ENCODE results near the gene CTNND2.

CTNND2 gene

DNA sequence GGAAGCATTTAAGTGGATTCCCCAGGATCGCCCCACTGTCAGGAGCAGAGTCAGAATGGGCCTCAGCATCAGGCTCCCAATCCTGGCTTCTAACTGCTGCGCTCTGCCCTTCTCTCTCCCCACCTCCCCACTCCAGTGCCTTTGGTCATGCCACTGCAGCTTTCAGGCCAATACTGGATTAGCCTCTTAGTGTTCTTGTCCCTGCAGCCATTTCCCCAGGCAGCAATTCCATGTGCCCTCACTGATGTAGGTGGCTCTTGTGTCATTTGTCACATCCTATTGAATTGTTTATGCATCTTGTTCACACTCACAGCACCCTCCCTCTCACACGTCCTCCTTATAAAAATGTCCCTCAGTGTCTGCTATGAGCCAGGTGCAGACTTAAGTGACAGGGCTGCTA, 599.0 kb downstream of the CTNND2 start:
- no peak for DNase-seq

DNA sequence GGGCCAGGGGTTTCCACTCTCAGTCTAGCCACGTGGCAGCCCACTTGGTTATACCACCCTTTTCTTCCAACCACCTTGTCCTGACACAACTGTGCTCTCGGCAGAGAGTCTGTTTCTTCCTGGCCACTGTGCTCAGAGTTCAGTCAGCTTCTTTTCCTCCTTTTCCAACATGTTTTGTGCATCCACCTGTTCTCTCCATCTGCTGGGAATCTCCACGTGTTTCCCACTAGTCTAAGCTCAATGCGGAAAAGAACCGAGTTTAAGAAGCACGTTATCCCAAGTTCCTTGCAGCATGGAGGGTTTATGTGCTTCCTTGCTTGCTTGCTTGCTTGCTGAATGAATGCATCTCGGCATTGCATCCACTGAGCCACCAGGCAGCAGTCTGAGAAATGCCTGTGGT, 599.6 kb downstream of the CTNND2 start:
- DNase-seq = no peak

DNA sequence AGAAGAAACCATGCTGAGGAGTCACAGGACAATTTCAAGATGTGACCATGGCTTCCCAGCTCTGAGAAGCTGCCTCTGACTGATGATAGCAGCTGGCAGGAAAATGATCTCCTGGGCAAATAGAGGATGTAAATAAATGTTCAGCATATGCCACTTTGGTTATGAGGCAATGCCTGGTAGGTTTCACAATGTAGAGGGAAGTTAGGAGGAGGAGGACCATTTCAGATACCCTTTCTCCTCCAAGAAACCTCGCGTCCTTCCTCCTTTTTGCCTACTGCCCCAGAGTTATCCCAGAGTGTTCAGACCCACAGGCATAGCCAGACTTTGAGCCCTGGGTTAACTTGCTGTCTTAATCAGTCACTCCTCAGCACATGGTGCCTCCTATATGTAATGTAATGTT, 601.6 kb downstream of the CTNND2 start:
- DNase-seq = no peak

DNA sequence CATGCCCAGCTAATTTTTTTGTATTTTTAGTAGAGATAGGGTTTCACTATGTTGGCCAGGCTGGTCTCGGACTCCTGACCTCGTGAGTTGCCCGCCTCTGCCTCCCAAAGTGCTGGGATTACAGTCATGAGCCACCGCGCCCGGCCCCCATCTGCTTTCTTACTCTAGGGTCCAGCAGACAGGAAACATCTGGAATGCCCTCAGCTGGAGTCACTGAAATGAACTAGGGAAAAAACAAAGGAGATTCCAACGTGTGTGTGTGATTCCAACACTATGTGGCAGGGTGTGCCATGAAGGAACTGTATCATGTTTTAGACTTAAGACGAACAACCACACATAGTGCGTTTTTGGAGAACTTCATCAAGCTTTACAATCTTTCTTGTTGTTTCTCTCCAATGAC, 603.1 kb downstream of the CTNND2 start:
- DNase-seq = no peak

DNA sequence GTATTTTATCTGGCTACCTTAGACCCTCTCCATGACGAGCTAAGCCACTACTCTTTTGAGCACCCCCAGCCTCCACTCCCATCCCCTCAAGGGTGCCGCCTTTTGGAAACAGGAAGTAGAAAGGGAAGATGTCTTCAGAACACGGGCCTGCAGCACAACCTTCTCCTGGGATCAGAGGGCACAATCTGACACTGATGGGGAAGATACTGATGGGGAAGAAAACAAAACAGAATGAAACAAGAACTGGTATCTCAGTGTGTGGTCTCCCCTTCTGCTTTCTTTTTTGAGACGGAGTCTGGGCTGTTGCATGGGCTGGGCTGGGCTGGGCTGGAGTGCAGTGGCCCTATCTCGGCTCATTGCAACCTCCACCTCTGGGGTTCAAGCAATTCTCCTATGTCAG, 603.5 kb downstream of the CTNND2 start:
- DNase-seq = no peak

DNA sequence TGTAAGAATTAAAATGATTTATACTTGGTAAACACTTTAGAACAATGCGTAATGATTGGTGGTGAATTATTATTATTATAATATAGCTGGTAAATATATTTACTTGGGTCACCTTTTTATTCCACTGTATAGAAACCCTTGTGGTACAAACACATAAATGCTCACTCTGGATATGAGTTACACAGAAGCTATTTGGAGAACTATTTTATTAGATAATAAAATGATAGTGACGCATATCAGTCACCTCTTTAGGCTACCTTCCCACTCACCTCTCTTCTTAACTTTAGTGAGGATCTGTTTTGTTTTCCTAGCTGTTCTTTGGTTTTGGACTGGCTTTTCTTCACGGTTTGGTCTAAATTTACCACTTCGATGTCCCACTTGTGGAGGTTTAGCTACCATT, 605.4 kb downstream of the CTNND2 start:
- no peak for DNase-seq

DNA sequence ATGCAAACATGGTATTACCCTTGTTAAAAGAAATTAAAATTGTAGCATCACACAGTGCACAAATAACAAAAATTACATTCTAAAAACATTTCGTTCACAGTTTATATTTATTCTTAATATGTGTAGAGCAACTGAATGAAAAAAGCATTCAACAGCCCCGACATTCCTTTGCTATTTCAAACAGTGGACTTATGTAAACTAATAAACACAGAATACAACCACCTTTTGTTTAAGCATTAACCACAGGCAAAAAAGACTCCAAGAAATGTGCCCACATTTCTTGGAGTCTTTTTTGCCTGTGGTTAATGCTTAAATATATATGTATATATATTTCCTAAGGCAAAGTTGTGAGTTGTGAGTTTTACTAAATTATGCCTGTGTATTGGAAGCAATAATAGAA, 610.7 kb downstream of the CTNND2 start:
- DNase-seq = no peak

DNA sequence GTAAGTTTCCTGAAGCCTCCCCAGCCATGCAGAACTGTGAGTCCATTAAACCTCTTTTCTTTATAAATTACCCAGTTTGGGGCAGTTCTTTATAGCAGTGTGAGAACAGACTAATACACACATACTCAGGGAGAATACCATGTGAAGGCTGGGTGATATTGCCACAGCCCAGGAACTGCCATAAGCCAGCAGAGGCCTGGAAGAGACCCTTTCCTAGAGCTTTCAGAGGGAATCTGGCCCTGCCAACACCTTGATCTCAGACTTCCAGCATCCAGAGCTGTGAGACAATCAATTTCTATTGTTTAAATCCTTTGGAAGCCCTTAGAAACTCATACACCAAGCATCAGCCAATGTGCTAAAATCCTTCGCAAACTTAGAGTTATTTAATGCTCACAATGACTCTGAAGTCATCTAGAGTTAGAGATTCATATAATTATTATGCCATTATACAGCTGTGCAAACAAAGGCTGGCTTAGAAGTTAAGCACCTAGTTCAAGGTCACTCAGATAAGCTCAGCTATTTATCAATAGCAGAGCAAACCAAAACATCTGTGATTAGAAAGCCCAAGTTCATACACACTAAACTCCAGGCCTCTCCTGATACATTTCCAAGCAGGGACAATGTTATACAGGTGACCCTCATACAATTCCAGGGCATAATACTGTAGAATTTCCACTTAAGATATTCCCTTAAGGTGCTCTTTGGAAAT, 611.4 kb downstream of the CTNND2 start:
- no peak for DNase-seq

DNA sequence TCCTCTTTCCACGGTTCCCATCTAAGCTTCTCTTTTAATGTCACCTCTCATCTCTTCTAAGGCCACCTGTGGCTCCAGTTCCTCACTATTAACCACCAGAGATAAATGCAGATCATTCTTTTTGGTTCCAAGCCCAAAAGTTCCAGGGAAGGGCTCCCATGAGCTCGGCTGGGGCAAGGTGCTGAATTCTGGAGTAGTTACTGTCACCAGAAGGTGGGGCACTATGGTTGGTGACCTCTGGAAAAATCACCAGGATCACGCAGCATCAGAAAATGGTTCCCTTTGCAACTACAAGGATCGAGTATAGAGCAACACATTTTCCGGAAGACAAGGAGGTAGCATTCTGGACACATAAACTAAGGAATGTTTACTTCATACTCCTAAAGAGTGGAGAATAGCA, 614.5 kb downstream of the CTNND2 start:
- DNase-seq = no peak

DNA sequence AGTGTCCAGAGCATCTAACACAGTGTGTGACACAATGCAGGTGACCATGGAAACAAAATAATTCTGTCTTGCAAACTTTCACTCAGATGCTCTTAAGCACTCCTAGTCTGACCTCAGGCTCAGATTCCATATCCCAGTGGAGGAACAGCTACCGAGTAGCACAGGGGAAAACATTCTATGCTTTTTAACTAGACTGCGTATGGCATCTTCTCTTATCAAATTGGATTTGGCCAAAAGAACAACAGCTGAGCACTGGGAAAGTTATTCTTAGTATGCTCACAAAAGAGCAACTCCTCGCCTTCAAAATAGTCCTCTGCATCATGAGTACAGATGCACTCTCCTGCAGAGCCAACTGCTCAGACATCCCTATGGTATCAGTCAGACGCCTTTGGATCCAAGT, 615.0 kb downstream of the CTNND2 start:
- no peak for DNase-seq

DNA sequence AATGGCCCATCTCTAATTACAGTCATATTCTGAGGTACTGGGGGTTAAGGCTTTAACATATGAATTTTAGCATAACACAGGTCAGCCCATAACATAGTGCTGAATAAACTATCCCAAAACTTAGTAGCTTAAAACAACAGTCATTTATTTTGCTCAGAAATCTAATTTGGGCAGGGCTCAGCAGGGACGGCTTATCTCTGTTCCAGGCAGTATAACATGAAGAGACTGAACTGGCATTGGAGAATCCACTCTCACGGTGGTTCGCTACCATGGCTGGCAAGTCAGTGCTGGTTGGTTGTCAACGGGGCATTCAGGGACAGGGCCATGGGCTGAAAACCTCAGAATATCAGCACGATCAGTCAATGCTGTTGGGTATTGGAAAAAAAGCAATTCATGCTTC, 622.4 kb downstream of the CTNND2 start:
- no peak for DNase-seq

DNA sequence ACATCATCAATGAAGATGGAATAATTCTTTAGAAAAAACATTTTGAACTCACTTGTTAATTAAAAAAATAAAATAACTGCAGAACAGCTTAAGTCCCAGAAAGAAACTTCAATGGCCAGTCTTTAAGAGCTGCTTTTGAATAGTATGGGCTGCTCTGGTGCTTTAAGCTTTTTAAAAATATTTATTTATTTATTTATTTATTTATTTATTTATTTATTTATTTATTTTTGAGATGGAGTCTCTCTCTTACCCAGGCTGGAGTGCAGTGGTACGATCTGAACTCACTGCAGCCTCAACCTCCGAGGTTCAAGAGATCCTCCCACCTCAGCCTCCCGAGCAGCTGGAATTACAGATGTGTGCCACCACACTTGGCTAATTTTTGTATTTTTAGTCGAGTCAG, 626.9 kb downstream of the CTNND2 start:
- DNase-seq = no peak

DNA sequence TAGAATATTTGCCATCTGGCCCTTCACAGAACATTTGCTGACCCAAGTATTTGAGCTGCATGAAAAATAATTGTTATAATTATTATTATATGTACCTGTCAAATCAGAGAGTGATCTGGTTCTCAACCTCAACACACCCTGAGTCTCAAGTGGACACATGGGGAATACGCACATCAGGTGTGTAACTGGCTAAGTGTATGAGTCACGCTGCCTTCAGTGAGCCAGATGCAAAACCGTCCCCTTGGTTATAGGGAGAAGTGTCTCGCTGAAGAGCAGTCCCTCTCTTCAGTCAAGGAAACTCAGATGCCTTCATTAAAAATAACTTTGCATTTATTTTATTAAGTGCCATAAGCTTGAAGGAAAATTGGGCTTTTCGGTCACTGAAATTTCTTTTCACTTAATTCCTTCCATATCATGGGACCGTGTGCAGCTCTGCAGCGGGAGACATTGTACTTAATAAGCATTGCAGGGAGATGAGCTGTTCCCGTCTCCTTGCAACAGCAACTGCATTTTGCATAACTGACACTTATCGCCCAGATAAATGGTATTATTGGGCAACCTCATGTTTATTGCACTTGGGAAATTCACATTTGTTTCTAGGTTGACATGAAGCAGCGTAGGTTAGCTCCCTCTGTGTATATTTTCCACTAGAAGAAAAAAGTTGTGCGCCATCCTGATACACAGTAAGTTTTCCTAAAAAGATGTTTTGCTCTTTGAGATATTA, 630.9 kb downstream of the CTNND2 start:
- DNase-seq = no peak

DNA sequence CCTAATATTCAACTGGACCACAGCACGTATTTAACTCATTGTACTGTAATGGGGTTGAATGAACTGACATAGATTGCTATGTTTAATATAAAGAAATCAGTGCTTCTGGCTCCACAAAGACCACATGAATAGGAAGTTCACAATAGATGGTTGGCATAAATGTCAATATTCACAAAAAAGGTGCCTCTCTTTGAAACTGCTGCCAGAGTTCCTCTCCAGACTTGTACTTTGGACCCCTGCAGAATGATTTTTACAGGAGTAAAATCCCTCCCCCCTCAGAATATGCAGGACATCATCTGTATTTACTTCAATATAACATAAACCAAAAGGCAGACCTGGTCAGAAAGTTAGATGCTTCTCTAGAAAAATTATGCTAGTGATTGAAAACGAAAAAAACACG, 634.7 kb downstream of the CTNND2 start:
- DNase-seq = no peak

DNA sequence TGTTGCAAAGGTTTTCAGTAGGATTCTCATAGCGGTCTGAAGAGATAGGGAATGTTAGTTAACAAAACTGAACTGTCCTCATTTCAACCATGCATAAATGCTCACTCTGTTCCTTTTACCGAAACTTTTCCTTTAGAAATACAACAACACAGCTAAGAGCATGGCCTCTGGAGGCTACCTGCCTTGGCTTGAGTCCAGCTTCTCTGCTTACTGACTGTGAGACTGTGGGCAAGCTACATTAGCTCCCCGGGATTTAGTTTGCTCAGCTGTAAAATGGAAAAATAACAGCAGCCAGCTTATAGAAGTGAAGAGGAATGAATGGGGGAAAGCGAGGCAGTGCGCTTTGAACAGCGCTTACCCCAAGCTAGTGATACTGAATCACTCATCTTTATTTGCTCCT, 635.4 kb downstream of the CTNND2 start:
- no peak for DNase-seq

DNA sequence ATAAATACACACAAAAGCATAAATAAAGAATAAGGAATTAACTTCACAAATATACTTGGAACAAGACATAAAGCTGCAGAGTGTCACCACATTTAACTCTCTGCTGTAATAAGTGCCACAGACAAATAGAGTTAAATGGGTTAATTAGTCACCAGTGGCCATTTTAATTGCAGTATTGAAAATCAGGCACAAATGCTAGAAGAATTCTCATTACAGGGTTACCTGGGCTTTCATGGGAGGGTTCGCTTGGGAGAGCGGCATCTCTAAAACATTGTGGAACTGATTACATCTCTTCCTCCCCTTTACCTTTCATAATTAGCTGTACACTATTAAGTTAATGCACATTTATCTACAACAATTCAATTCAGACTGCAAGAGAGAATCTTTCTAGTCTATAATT, 637.9 kb downstream of the CTNND2 start:
- no peak for DNase-seq

DNA sequence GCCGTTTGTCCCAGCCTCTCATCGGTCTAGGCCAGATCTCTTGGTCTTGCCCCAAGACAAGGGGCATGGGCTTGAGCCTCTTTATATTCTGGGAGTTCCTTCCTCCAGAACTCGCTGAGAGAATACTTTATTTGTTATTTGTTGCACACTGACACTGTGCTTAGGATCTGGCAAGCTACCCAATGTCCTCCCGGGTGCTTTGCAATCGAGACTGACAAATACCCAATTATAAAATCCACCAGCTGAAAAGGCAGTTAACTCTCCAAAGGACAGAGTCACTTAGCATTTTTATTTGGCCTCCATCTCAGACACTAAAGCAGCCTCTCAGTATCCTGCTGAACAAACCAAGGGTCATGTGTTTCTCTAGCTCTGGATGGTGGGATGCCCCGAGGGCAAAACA, 643.0 kb downstream of the CTNND2 start:
- no peak for DNase-seq

DNA sequence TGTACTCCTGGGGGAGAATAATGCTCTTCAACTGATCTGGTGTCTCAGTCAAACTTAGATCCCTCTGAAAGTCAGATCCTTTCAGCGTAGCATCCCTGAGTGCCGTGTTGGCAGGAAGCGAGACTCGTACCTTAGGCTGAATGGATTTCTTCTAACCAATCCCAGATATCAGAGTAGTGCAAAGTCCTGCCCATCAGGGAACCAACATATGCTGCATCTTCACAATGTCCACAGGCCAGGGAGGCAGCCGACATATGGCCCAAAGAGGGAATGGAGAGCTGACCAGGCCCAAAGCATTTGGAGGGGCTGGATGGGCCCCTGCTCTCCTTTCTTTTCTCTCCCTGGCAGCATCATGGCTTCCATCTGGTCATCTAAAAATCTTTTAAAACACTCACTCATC, 646.2 kb downstream of the CTNND2 start:
- DNase-seq = no peak

DNA sequence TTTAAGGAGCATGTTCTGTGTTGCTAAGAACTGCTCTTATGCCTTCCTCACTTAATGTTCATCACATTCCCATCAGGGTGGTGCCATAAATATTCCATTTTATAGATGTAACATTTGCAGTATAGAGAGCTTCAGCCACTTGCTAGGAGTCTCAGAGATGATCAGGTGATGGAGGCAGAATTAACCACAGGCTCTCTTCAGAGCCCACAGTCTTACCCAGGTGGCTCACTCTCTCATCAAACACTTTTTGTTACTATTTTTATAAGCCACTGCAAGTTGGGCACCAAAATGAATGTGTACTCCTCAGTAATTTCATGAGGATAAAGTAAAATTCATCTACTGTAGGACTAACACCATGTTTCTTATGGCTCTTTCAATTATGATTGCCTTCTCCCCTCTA, 651.7 kb downstream of the CTNND2 start:
- DNase-seq = no peak

DNA sequence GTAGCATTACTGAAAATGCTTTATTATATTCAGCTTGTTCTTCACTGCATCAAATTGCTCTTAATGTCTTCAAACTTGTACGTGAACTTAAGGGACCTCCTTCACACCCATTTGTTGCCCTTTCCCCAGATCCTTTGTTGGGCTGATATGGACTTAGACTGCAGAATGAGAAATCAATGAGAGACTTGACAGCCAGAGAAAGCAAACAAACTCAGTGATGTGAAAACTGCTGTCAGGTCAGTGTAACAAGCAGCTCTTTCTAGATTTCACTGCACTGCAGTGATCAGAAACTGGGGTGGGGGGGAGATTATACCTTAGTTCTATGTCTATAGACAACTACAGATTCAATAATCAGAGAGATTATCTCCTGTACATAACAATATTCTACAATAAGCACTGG, 652.2 kb downstream of the CTNND2 start:
- DNase-seq = no peak

DNA sequence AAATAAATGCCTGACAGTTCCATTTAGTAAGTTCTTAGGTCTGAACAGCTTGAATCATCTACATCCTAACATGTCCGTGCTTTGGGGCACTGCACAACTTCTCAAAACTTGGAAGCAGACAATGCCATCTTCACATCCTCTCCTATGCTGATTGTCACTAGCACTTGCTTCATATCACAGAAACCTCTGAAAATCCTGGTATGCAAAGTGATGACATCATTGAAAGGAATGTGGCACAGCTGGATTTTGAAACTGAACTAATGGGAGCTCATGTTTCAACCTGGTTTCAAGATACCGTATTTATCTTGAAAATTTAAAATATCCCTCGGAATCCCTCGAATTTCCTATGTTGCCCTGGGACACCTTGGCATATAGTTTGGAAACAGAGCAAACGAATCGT, 653.0 kb downstream of the CTNND2 start:
- DNase-seq = no peak

DNA sequence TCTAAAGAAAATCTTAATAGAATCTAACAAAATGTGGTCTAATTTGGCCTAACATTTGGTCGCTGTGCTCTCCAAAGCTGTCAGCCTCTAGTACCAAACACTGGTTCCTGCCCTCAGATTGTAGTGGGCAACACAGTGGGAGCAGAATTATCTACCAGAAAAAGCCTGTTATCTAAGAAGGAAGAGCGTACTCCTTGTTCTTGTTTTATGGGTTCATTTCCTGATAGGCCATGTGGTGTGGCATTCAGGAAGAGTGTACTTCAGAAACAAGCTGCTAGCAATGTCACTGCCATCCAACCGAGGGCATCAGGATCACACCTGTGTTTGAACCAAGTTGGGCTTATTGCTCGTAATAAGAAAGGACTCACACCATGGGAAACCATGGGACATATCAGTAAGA, 655.3 kb downstream of the CTNND2 start:
- DNase-seq = no peak

DNA sequence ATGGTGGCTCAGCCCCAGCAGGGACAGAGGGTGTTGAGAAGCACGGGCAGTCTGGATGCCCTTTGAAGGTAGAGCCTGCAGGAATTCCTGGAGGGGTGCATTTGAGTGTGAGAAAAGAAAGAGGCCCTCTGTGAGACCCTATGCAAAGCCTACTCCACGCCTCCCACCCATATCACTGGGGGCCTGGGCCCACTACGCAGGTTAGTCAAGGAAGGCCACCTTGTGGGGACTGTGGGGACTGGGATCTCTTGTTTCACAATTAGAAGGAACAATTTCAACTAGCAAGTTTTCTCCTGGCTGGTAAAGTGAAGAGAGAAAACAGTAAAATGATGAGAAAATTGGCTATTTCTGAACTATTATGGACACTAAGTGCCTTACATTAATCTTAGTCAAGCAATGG, 657.0 kb downstream of the CTNND2 start:
- no peak for DNase-seq

DNA sequence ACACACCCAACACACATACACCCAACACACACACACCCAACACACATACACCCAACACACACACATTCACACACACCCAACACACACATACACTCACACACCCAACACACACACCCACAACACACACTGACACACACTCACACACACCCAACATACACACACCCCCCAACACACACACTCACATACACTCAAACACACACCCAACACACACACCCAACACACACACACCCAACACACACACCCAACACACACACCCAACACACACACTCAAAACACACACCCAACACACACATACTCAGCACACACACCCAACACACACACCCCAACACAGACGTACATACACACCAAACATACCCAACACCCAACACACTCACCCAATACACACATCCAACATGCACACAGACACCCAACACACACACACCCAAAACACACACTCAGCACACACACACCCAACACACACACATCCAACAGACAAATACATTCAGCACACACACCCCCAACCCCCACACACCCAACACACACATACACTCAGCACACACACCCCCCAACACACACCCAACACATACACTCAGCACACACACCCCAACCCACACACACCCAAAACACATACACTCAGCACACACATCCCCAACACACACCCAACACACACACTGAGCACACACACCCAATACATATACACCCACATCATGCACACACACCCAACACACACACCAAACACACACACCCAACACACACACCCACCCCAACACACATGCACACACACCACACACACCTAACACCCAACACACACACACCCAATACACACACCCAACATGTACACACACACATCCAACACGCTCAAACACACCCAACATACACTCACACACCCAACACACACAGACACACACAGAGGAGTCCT, 663.7 kb downstream of the CTNND2 start:
- no peak for DNase-seq
